HepG2 (cell line): Measurements from ENCODE around the gene NCOA5. TPM values are rescaled to one million over a fixed set of nuclear protein-coding genes. Genes with fewer than 3 reads are reported as not detected.

Source experiments
- ARHGAP35 ChIP-seq: sonication (generic); formaldehyde crosslinking; IDR thresholded peaks from 2 replicates; pipeline ENCODE4 v1.9.0; 2022; ENCODE audit warnings: mild to moderate bottlenecking, inconsistent platforms, moderate library complexity, missing genetic modification reagents, borderline replicate concordance
- ARNTL ChIP-seq: sonication (generic); formaldehyde crosslinking; IDR thresholded peaks from 2 replicates; pipeline ENCODE4 v1.4.0; 2020; ENCODE audit warnings: mild to moderate bottlenecking, missing genetic modification reagents
- ATF1 ChIP-seq: IDR thresholded peaks from 2 replicates; pipeline ENCODE4 v1.6.1; 2016; ENCODE audit warnings: mild to moderate bottlenecking, control low read depth
- ISL2 ChIP-seq: sonication (generic); formaldehyde crosslinking; IDR thresholded peaks from 2 replicates; pipeline ENCODE4 v1.5.0; 2020; ENCODE audit warnings: missing genetic modification reagents
- JUNB ChIP-seq: sonication (generic); formaldehyde crosslinking; IDR thresholded peaks from 2 replicates; pipeline ENCODE4 v1.8.0; 2022; ENCODE audit warnings: missing genetic modification reagents, mild to moderate bottlenecking, borderline replicate concordance
- KDM6A ChIP-seq: IDR thresholded peaks from 2 replicates; pipeline ENCODE4 v1.6.1; 2016; ENCODE audit warnings: low read depth
- SMAD9 ChIP-seq: sonication (generic); formaldehyde crosslinking; IDR thresholded peaks from 2 replicates; pipeline ENCODE4 v1.5.1; 2020; ENCODE audit warnings: mild to moderate bottlenecking, missing genetic modification reagents
- SRSF4 ChIP-seq: fragments of 200-400 bp; formaldehyde crosslinking; IDR thresholded peaks from one replicate; pipeline ENCODE4 v1.6.1; 2018; ENCODE audit warnings: mild to moderate bottlenecking, low read depth, low read length, moderate library complexity; ENCODE audit not compliant: poor library complexity, severe bottlenecking
- TEAD3 ChIP-seq: optimal IDR thresholded peaks from 2 replicates; pipeline ENCODE3; 2016; ENCODE audit warnings: borderline replicate concordance
- TOPORS ChIP-seq: sonication (generic); formaldehyde crosslinking; IDR thresholded peaks from 2 replicates; pipeline ENCODE4 v1.8.0; 2023; ENCODE audit warnings: mild to moderate bottlenecking, missing genetic modification reagents
- ZFY ChIP-seq: sonication (generic); formaldehyde crosslinking; IDR thresholded peaks from 2 replicates; pipeline ENCODE4 v1.4.0; 2020; ENCODE audit warnings: missing genetic modification reagents
- ZNF281 ChIP-seq: sonication (generic); formaldehyde crosslinking; IDR thresholded peaks from 2 replicates; pipeline ENCODE4 v1.4.0; 2020; ENCODE audit warnings: missing genetic modification reagents, borderline replicate concordance
- ZNF343 ChIP-seq: sonication (generic); formaldehyde crosslinking; IDR thresholded peaks from 2 replicates; pipeline ENCODE4 v1.4.0; 2020; ENCODE audit warnings: mild to moderate bottlenecking, missing genetic modification reagents
- ZNF7 ChIP-seq: IDR thresholded peaks from 2 replicates; pipeline ENCODE4 v1.6.1; 2016; ENCODE audit warnings: missing biosample characterization, missing genetic modification reagents
- ZSCAN12 ChIP-seq: sonication (generic); formaldehyde crosslinking; IDR thresholded peaks from 2 replicates; pipeline ENCODE4 v1.9.0; 2021; ENCODE audit warnings: mild to moderate bottlenecking, missing genetic modification reagents
- polyA plus RNA-seq, 8 experiments: library from polyadenylated mRNA; depleted of rRNA in 3 of 8; stranded (reverse) in 7 of 8; unstranded in 1 of 8; fragments of >200 nt; fragmentation: Illumina TruSeq in 4 of 8; extraction: Trizol in 4 of 8; gene quantifications; 2 replicates each; pipeline versions ENCODE4 v1.2.1 to v1.2.3, GENCODE V29; 2011 to 2016; ENCODE audit warnings: low read depth in 4 of 8, missing spikeins in 1 of 8, mixed read lengths in 1 of 8; ENCODE audit not compliant: insufficient read depth in 1 of 8
- total RNA-seq, 5 experiments: library from RNA; depleted of rRNA; stranded (reverse); fragments of >200 nt; fragmentation: Illumina TruSeq; extraction: Trizol; gene quantifications; 2 replicates each; pipeline ENCODE4 v1.2.3, GENCODE V29; 2016; ENCODE audit warnings: low read depth in 1 of 5
- TF ChIP-seq, protein P1 (sequence below): sonication (generic); formaldehyde crosslinking; IDR thresholded peaks from 2 replicates; pipeline ENCODE4 v1.5.1; 2020; ENCODE audit warnings: mild to moderate bottlenecking, missing genetic modification reagents, moderate library complexity
- TF ChIP-seq, protein P2 (sequence below): sonication (generic); formaldehyde crosslinking; IDR thresholded peaks from 2 replicates; pipeline ENCODE4 v1.4.0; 2020; ENCODE audit warnings: missing genetic modification reagents, borderline replicate concordance
- TF ChIP-seq, protein P3 (sequence below): sonication (generic); formaldehyde crosslinking; IDR thresholded peaks from 2 replicates; pipeline ENCODE4 v1.4.0; 2020; ENCODE audit warnings: low read depth, mild to moderate bottlenecking, missing genetic modification reagents

Gene NCOA5
- total and polyA plus RNA-seq, 2 of the 13 experiments (the other 11 are each of a cell fraction or from before 2014, with no cell fraction given) = 16.5 to 28.4 TPM

GRCh38 chr20:46040902-46041535 is 48.7 kb downstream of the NCOA5 start (continued):
- no peak for TF ChIP-seq ATF1 (CRISPR knock-in tag)
- no peak for TF ChIP-seq SRSF4
- TF ChIP-seq, protein P1, sequence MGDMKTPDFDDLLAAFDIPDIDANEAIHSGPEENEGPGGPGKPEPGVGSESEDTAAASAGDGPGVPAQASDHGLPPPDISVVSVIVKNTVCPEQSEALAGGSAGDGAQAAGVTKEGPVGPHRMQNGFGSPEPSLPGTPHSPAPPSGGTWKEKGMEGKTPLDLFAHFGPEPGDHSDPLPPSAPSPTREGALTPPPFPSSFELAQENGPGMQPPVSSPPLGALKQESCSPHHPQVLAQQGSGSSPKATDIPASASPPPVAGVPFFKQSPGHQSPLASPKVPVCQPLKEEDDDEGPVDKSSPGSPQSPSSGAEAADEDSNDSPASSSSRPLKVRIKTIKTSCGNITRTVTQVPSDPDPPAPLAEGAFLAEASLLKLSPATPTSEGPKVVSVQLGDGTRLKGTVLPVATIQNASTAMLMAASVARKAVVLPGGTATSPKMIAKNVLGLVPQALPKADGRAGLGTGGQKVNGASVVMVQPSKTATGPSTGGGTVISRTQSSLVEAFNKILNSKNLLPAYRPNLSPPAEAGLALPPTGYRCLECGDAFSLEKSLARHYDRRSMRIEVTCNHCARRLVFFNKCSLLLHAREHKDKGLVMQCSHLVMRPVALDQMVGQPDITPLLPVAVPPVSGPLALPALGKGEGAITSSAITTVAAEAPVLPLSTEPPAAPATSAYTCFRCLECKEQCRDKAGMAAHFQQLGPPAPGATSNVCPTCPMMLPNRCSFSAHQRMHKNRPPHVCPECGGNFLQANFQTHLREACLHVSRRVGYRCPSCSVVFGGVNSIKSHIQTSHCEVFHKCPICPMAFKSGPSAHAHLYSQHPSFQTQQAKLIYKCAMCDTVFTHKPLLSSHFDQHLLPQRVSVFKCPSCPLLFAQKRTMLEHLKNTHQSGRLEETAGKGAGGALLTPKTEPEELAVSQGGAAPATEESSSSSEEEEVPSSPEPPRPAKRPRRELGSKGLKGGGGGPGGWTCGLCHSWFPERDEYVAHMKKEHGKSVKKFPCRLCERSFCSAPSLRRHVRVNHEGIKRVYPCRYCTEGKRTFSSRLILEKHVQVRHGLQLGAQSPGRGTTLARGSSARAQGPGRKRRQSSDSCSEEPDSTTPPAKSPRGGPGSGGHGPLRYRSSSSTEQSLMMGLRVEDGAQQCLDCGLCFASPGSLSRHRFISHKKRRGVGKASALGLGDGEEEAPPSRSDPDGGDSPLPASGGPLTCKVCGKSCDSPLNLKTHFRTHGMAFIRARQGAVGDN = no peak
- TF ChIP-seq ARNTL = peak; percentile 68; the same call in 1 of the 2 replicates
- 0 out of 2 replicates have a peak, but pooled peaks have one; percentile 46 for TF ChIP-seq JUNB
- peak; percentile 56 for TF ChIP-seq ZFY (CRISPR knock-in tag)
- no peak for TF ChIP-seq KDM6A (CRISPR knock-in tag)
- peak; percentile 95 for TF ChIP-seq ZSCAN12 (CRISPR knock-in tag)
- peak; percentile 61 for TF ChIP-seq ZNF7
- peak; percentile 65 for TF ChIP-seq ISL2
- peak; percentile 79 for TF ChIP-seq ZNF281 (CRISPR knock-in tag)
- 0 out of 2 replicates have a peak, but pooled peaks have one; percentile 67 for TF ChIP-seq TOPORS (CRISPR knock-in tag)
- peak; percentile 62 for TF ChIP-seq TEAD3 (CRISPR knock-in tag)
- TF ChIP-seq, protein P2, sequence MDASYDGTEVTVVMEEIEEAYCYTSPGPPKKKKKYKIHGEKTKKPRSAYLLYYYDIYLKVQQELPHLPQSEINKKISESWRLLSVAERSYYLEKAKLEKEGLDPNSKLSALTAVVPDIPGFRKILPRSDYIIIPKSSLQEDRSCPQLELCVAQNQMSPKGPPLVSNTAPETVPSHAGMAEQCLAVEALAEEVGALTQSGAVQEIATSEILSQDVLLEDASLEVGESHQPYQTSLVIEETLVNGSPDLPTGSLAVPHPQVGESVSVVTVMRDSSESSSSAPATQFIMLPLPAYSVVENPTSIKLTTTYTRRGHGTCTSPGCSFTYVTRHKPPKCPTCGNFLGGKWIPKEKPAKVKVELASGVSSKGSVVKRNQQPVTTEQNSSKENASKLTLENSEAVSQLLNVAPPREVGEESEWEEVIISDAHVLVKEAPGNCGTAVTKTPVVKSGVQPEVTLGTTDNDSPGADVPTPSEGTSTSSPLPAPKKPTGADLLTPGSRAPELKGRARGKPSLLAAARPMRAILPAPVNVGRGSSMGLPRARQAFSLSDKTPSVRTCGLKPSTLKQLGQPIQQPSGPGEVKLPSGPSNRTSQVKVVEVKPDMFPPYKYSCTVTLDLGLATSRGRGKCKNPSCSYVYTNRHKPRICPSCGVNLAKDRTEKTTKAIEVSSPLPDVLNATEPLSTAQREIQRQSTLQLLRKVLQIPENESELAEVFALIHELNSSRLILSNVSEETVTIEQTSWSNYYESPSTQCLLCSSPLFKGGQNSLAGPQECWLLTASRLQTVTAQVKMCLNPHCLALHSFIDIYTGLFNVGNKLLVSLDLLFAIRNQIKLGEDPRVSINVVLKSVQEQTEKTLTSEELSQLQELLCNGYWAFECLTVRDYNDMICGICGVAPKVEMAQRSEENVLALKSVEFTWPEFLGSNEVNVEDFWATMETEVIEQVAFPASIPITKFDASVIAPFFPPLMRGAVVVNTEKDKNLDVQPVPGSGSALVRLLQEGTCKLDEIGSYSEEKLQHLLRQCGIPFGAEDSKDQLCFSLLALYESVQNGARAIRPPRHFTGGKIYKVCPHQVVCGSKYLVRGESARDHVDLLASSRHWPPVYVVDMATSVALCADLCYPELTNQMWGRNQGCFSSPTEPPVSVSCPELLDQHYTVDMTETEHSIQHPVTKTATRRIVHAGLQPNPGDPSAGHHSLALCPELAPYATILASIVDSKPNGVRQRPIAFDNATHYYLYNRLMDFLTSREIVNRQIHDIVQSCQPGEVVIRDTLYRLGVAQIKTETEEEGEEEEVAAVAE (CRISPR knock-in tag) = peak; percentile 95
- 0 out of 2 replicates have a peak, but pooled peaks have one; percentile 61 for TF ChIP-seq SMAD9
- no peak for TF ChIP-seq ZNF343 (CRISPR knock-in tag)
- TF ChIP-seq, protein P3, sequence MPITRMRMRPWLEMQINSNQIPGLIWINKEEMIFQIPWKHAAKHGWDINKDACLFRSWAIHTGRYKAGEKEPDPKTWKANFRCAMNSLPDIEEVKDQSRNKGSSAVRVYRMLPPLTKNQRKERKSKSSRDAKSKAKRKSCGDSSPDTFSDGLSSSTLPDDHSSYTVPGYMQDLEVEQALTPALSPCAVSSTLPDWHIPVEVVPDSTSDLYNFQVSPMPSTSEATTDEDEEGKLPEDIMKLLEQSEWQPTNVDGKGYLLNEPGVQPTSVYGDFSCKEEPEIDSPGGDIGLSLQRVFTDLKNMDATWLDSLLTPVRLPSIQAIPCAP (CRISPR knock-in tag) = no peak
- TF ChIP-seq ARHGAP35 (CRISPR knock-in tag) = peak; percentile 97; the same call in 1 of the 2 replicates
